ENCODE measurements around the gene ZNF740.

ZNF740 gene

GRCh38 chr12:53214687-53215455 is 34.3 kb downstream of the ZNF740 start:
- TF ChIP-seq FOXM1 (IDR thresholded peaks at IDR 0.05; ENCODE audit: borderline replicate concordance, low read depth) (no peak), CEBPB (IDR thresholded peaks at IDR 0.05) (no peak), TAF1 (IDR thresholded peaks at IDR 0.05; ENCODE audit: low read depth) (no peak), CREB1 (IDR thresholded peaks at IDR 0.05; ENCODE audit: low read depth) (no peak)

- TF ChIP-seq TAF1 (IDR thresholded peaks at IDR 0.05; ENCODE audit: low read depth): no peak
- no peak for TF ChIP-seq ZBTB7A (IDR thresholded peaks at IDR 0.05; ENCODE audit: low read depth)
- no peak for TF ChIP-seq FOXM1 (IDR thresholded peaks at IDR 0.05; ENCODE audit: borderline replicate concordance, low read depth)
- no peak for TF ChIP-seq CREB1 (IDR thresholded peaks at IDR 0.05; ENCODE audit: low read depth)
- no peak for TF ChIP-seq RAD21 (IDR thresholded peaks at IDR 0.05; ENCODE audit: low read depth)
- no peak for TF ChIP-seq TEAD4 (IDR thresholded peaks at IDR 0.05)
Observed at GRCh38 chr12:53215497-53215896, 35.0 kb downstream of the ZNF740 start.

GRCh38 chr12:53217051-53217930 is 36.8 kb downstream of the ZNF740 start:
- 0 out of 2 replicates have a peak, but pooled peaks have one; percentile 23 for TF ChIP-seq ZBTB7A (IDR thresholded peaks at IDR 0.05; ENCODE audit: low read depth)
- TF ChIP-seq EP300 (IDR thresholded peaks at IDR 0.05; ENCODE audit: borderline replicate concordance): no peak
- no peak for TF ChIP-seq CREB1 (IDR thresholded peaks at IDR 0.05; ENCODE audit: low read depth)
- TF ChIP-seq MAX (IDR thresholded peaks at IDR 0.05): peak; percentile 38
- TF ChIP-seq FOXM1 (IDR thresholded peaks at IDR 0.05; ENCODE audit: borderline replicate concordance, low read depth): no peak
- peak; percentile 99 for TF ChIP-seq CEBPB (IDR thresholded peaks at IDR 0.05)
- TF ChIP-seq TAF1 (IDR thresholded peaks at IDR 0.05; ENCODE audit: low read depth): no peak
- no peak for TF ChIP-seq REST (IDR thresholded peaks at IDR 0.05; ENCODE audit: low read depth)
- no peak for TF ChIP-seq YY1 (IDR thresholded peaks at IDR 0.05; ENCODE audit: low read depth)
- no peak for TF ChIP-seq NFIC (IDR thresholded peaks at IDR 0.05)
- TF ChIP-seq EGR1 (IDR thresholded peaks at IDR 0.05): no peak
- no peak; the same call in 1 of the 2 replicates for TF ChIP-seq TCF12 (IDR thresholded peaks at IDR 0.05; ENCODE audit: low read depth)
- peak; percentile 69 for TF ChIP-seq USF1 (IDR thresholded peaks at IDR 0.05)
- no peak for TF ChIP-seq RAD21 (IDR thresholded peaks at IDR 0.05; ENCODE audit: low read depth)
- no peak for TF ChIP-seq TEAD4 (IDR thresholded peaks at IDR 0.05)

GRCh38 chr12:53217931-53218307 is 37.4 kb downstream of the ZNF740 start:
- TF ChIP-seq TAF1 (IDR thresholded peaks at IDR 0.05; ENCODE audit: low read depth) (no peak), USF1 (IDR thresholded peaks at IDR 0.05) (no peak), TCF12 (IDR thresholded peaks at IDR 0.05; ENCODE audit: low read depth) (no peak), RAD21 (IDR thresholded peaks at IDR 0.05; ENCODE audit: low read depth) (no peak), YY1 (IDR thresholded peaks at IDR 0.05; ENCODE audit: low read depth) (no peak), MAX (IDR thresholded peaks at IDR 0.05) (no peak)

- TF ChIP-seq TEAD4 (IDR thresholded peaks at IDR 0.05): no peak
- TF ChIP-seq RAD21 (IDR thresholded peaks at IDR 0.05; ENCODE audit: low read depth): no peak
- TF ChIP-seq REST (IDR thresholded peaks at IDR 0.05; ENCODE audit: low read depth): no peak
- TF ChIP-seq EGR1 (IDR thresholded peaks at IDR 0.05): no peak
- no peak for TF ChIP-seq ZBTB7A (IDR thresholded peaks at IDR 0.05; ENCODE audit: low read depth)
- no peak for TF ChIP-seq YY1 (IDR thresholded peaks at IDR 0.05; ENCODE audit: low read depth)
Observed at GRCh38 chr12:53218551-53219291, 38.2 kb downstream of the ZNF740 start.

Measured in Ishikawa (cell line).